GM19397 (cell line): ENCODE measurements around the gene PKNOX2.

ENCODE experiments used
- ATAC-seq: cut with Tn5 transposase; IDR thresholded peaks from one replicate; pipeline ENCODE4 v1.9.1; 2021; ENCODE audit warnings: mild to moderate bottlenecking, moderate library complexity; ENCODE audit not compliant: unreplicated experiment

PKNOX2 gene

DNA sequence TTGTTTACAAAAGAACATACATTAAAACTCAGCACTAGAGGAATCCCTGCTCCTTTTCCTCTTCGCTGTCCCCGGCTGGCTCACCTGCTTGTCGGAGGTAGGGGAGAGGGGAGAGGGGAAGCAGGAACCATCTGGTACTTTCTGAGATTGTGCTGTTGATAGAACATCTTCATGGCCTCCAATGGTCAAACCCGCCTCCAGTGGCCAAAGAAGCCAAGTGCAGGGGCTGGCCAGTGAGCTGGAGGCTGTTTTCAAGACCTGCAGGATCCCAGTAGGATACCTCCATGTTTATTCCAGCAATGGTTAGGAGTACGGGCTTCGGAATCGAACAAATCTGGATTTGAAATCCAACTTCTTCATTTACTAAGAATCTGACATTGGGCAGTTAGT, 92.6 kb downstream of the PKNOX2 start:
- no peak for ATAC-seq

DNA sequence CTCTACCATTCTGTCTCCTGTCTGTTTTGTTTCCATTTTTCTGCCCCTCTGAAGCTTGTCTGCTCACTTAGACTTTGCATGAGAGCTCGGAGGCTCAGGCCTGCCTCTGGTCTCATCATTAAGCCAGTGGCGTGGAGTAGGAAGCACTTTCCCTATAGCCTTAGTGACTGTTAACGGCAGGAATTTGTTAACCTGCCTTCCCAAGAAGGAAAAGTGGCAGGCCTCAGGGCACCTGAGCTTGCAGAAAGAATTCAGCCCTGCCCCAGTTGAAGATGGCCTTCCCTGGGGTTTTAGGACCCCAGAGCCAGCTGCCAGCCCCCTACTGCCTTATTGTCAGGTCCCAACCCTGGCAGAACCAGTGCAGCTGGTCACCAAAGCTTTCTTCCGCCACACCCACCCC, 93.2 kb downstream of the PKNOX2 start:
- no peak for ATAC-seq

DNA sequence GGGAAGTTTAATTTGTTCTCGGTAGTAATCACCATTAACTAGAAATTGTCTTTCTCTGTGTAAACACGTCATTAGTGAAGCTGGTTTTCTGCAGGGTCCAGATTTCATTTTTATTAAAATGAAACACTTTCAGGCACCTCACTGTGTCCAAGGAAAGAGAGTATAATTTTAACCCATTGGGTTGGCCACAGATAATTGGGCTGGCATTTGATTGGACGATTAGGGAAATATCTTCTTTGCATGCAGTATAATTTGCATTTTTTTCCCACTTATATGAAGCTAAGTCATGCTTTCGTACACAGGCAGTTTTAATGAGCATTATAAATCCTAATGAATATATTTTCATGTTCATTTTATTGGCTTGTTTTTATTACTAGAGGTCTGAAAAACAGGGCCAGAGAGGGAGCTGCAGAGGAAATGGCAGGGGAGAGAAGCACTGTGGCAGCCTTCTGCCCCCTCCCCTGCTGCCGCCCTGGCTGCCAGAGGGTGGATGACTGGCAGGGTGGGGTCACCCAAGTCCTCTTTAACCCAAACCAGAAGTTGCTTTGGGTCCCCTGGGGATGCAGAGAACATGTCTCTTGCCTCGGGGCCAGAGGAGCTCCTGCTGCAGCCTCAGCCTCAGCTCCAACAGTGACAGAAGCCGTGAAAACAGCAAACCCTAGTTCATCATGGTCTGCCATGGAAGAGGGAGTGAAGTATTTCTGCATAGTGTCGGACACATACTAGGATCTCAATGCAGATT, 93.9 kb downstream of the PKNOX2 start:
- ATAC-seq, result no peak

DNA sequence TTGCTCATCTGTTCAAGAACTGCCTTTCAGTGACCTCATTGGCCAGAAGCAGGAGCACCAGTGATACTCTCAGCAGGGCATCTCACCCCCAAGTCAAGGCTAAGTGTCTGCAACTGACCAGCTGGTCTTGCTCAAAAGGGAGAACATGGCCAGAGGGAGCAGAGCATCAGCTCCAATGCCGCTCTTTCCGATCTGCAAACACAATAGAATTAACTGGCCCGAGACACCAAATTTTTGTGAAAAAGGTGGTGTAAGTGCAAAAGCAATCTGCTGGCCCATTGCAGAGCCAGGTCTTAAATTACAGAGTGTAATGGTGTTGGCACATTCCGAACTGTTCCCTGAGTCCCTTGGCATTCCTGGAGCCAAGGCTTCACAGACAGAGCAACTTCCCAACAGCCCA, 97.0 kb downstream of the PKNOX2 start:
- ATAC-seq, result no peak

DNA sequence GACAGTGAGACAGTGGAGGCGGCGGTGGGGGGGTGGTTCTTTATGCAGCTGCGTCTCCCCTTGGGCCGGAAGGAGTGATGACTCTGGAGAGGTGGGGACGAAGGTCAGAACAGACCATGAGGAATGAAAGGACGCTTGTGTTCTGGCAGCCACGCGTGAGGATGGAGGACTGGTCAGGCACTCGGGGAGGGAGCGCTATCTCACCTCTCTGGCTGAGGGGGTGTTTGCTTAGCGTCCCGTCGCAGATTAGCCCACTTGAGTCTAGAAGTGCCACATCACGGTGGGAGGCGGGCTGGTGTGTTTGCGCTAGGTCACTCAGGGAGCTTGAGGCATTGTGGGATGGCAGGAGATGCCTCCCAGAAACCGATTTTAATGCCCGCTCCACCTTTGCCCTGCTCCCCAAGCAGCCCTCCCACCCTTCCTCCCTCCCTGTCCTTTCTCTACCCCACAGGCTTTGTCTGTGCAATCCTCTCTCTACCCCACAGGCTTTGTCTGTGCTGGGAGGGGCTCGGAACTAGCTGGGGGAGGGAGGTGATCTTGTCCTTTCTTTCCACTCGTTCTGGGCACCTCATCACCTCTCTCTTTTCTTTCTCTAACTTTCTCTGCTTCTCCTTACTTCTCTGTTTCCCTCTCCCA, 97.8 kb downstream of the PKNOX2 start:
- ATAC-seq, result no peak

DNA sequence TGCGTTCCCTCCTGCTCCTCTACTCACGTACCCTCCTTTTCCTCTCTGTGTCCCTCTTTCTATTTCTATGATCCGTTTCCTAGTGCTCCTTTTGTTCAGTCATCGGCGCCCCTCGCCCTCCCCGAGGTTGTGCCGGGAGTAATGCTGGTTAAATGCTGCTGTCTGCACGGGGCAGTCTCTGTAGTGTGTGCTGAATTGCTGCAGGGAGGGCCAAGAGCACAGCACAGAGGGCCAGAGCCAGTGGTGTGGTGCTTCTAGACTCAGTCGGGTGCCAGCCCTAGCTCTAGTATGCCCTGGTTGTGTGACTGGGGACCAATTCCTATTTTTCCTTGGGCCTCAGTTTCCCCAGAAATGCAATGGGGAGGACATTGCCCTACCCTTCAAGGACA, 98.3 kb downstream of the PKNOX2 start:
- ATAC-seq, result no peak

DNA sequence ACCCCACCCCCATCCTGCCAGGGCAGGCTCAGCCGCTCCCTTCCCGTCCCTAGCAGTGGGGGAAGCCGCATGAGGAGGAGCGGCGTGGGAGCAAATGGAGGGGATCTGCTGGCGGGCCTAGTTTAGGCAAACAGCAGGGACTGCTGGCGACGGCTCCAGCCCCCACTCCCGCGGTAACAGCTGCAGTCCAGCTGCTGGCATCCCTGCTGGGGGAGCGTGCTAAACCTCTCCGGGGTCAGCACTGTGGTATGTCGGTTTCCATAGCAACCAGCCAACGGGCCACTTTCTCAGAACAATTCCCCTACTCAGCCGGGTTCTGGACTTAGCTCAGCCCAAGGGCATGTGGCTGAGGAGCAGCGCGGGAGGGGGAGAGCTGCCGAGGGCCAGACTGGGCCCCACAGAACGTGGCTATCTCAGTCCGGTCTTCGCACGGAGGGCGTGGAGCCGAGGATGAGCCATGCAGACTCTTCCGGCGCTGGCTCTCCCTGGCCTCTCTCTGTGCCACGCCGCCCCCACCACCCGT, 98.8 kb downstream of the PKNOX2 start:
- no peak for ATAC-seq

DNA sequence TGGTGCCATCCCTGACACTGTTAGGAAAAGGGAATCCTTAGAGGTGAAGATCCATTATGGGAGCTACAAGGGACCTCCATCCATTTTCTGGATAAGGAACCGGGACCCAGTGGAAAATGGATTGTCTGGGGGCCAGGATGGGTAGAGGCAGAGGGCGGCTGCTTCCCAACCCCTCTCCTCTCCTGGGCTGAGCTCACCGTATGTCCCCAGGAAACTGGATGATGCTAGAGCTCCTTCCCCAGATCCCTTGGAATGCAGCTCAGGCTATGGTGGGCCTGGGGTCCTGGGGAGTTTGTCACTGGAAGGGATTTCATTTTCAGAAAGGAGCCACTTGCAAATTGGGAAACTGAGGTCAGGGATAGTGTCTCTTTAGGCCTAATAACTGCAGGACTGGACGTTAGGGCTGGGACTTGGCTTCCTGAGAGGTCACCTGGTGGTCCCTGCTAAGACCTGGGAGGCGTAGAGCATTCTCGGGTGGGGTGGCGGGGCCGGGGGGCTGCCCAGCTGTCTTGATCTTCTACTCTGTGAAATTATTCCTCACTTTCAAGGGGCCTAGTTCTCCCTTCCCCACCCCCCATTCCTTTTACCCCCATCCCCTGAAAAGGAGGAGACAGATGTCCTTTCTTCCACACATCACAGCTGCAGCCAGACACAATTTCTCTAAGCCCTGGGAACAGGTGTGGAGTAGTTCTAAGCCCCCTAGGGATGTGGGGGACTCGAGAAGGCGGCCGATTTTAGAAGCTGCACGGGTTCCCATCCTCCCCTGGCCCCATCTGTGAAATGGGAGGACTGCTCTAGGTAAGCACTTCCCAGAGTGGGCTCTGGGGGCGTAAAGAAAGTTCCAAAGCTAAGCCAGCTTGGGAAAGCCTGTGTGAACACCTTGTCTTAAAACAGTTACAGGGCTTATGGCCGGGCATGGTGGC, 99.8 kb downstream of the PKNOX2 start:
- no peak for ATAC-seq

DNA sequence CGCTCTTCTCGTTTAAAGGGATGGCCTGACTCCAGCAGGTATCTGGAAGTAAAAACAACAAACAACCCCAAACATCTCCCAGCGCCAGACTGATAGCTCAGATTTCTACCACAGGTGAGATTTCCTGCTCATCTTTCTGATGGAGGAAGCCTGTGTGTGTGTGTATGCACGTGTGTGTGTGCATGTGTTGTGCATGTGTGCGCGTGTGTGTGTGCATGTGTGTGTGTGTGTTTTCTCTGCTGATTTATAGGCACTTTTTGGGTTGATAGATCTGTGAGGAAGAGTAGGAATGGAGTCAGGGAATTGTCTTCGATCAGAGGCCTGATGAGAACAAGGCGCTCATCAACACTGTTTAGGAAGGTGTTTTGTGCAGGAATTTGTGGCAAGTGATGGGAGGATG, 103.0 kb downstream of the PKNOX2 start:
- no peak for ATAC-seq

DNA sequence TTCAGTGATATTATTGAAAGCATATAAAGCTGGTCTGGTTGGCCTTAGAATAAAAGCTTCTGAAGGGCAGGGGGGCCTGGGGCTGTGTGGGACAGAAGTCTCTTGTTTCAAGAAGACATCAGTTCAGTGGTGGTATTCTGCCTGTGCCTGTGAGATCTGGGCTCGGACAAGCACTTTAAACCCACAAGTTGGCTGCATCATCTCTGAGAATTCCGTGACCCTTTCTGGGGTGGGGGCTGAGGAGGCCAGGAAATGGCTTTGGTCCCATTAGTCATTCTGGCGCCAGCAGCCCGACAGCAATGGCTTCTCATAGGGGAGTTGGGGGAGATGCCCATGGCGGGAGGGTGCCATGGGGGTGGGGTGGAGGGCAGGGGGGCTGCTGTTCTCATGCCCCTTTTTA, 104.1 kb downstream of the PKNOX2 start:
- no peak for ATAC-seq

DNA sequence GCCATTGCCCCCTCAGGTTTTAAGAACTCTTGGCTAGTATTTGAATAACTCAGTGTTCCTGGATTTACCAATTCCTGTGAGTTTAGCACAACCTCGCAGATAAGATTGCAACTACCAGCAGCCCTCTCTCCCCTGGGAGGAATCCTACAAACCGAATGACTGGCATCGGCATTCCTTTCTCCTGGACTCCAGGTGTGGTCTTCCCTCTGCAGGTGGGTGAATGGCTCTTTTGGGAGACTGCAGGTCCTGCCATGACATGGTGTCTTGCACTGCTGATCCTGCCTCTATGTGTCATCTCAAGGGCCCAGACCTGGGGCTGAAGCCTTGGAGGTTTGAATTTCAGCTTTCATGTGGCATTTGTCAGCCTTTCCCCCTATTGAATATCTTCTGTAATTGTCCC, 105.6 kb downstream of the PKNOX2 start:
- ATAC-seq, result no peak

DNA sequence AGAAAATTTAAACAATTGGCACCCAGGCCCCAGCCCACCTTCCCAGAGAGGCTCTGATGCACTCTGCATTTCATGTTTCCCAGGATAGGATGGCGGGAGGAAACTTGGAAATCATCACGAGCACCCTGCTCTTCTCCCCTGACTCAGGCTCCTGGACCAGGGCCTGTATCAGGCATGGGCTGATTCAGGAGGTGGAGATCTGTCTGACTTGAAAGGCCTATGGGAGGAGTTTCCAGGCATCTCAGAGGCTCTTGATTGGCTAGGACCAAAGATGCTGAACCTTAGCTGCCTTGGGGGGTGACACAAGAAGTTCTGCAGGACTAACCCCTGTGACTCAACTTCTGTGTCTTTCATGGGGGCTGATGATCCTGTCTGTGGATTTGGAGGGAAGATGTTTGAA, 106.2 kb downstream of the PKNOX2 start:
- no peak for ATAC-seq

DNA sequence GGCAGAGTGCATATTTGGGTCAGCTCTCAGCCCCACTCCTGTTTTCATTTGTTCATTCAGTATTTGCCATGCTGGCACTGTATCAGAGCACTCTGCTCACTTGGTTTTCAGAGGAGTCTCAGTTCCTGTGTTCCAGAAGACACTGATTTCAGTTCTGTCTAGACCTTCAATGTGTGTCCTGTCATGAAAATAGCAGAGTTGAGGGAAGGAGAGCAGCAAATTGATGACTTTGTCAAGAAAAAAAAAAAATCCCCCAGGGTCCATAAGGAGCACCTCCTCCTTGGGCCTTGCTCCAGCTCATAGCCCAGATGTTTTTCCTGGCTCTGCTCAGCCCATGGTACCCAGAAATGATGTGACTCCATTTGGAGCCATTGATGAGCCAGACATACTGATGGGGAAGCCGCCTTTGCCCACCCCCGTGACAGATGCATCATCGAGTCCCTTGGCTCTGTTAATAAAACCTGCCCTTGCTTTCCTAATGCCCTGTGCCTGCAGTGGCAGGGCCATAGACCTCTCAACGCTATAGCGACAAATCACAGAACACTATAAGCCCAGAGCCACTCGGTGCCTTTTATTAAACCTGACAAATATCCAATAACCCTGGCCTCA, 107.0 kb downstream of the PKNOX2 start:
- ATAC-seq, result no peak

DNA sequence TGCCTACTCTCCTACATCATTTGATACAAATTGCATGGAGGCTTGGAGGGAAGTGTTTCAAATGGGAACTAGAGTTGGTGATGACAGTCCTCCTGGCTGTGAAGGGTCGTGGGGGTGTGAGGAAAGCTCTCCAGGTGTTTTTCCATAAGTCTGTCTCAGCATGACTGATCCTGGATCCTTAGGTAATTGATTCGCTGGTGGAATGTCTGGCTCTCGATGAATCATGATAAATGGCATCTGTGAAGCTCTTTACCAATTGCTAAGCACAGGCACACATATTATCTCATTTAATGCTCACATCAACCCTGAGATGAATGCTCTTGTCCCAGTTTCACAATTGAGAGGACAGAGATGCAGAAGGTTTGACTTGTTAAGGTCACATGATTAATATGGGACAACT, 107.5 kb downstream of the PKNOX2 start:
- no peak for ATAC-seq

DNA sequence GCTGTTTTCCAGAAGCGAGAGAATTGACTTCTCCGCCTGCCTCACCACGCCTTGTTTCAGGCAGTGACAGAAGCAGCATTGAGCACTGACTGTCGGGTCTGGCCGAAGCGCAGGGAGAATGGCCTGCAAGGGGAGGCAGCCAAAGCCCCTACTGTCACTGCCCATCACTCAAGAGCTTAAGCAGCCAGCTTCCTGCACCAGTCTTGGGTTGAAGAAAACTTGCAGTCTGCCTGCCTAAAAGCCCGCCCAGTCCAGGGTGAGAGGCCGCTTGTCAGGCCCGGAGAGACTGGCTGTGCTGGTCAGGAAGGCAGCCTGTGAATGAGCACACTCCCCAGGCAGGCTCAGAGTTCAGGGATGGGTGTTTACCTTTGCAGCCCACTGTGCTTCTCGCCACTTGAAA, 108.3 kb downstream of the PKNOX2 start:
- no peak for ATAC-seq

DNA sequence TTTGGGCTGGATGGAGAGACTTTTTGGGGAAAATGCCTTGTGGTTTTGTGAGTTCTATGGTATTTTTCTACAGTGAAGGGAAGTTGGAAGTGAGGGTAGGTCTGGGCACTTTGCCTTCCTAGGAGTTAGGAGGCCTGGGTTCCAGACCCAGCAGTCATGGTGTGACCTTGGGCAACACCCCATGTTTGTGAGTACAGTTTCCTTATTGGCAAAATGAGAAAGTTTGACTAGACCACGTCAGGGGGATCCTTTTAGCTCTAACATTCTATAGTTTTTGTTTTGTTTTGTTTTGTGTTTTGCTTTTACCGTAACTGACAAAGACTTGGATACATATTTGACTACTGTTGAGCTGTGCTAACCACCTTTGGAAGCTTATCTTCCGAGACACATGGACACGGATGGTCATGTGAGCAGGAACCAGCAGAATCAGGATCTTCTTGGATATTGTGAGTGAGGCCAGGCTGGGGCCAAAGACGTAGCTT, 109.0 kb downstream of the PKNOX2 start:
- no peak for ATAC-seq

DNA sequence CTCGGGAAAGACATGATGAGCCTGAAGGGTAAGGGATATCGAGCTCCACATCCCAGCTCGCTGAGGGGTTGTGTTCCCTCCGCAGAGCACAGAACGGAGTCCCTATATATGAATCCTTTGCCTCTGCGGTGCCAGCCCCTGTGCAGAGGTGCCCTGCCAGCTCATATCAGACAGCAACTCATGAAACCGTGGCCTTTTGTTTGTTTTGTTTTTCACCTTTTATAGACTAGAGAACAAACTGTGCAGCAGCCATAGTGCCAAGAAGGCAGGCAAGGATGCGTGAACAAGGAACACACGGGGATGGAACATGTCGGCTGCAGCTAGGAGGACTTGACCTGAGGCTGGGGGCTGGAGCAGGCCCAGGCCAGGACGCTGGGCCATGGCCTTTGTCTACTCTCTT, 109.8 kb downstream of the PKNOX2 start:
- no peak for ATAC-seq

DNA sequence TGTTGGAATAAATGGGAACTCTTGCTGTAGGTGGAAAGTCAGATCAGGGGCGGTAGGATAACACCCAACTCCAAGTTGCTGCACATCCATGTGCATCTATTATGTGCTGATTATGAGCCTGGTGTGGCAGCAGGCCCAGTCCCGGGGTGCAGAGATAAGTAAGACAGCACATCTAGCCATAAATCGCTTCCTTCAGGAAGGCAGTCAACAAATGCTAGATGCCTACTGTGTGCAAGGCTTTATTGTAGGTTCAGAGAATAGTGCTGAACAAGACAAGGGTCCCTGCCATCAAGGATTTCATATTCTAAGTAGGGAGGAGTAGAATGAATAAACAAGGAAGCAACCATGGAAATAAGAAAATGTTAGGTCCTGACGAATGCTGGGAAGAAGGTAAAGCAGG, 110.2 kb downstream of the PKNOX2 start:
- ATAC-seq, result no peak

DNA sequence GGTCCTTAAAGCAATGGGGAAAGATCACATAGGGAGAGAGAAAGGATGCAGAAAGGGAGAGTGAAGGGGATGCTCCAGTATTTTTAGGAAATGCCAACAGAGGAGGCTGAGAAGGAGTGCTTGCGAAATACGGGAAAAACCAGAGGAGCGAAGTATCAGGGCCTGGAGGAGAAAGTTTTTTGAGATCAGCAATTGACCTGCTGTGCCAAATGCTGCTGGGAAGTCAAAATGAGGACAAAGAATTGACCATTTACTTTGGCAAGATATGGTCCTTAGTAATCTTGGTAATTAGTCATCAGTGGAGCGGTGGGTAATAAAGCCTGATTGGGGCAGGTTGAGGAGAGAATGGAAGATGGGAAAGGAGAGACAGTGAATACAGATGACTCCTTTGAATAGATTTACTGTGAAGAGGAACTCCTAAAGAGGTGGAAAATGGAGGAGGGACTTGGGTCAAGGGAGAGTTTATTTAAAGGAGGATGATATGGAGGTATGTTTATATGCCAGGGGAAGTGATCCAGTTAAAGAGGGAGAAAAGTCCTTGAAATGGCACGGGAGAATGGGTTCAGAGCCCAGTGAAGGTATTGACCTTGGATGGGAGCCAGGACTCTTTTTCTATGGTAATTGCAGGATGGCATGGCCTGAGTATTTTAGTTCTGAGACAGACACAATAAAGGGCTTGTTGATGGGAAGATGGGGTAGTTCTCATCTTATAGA, 111.5 kb downstream of the PKNOX2 start:
- ATAC-seq, result no peak

DNA sequence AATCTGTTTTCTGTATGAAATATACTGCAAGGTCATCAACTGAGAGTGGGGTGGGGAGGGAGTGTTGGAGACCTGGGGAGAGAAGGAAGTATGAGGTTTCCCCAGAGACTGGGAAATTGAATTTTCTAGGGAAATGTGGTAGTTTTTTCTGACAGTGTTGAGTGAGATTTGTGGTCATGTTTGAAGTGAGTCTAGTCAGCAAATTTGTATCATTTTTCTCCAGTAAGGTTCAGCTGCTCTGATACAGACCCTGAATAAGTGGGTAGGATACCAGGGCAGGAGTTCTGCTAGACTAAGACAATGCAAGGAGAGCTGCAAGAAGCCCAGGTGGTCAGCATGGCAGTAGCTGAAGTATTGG, 112.0 kb downstream of the PKNOX2 start:
- ATAC-seq, result no peak
